ENCODE results near the gene XPO1. TPM values are rescaled to one million over a fixed set of nuclear protein-coding genes. Genes with fewer than 3 reads are reported as not detected.

The XPO1 gene
- total and polyA plus RNA-seq, 2 donors (not counting 1 experiment from before 2014, with no cell fraction given), result 91.8 to 348 TPM

GRCh38 chr2:61534926-61535325 is 3.2 kb downstream of the XPO1 start:
- H3K9me3 ChIP-seq (ENCODE audit: control insufficient read depth, insufficient read depth, low read depth, low read length), result no peaks in the 10 kb centered on the region
- H3K4me2 ChIP-seq (ENCODE audit: extremely low read depth, insufficient read depth, low read length), result peak overlapping the region; percentile 97
- TF ChIP-seq CTCF (conservative IDR thresholded peaks at IDR 0.05 in 1 of 2, IDR thresholded peaks at IDR 0.05 in 1 of 2; ENCODE audit: low read depth in 1 of 2, low read length in 2 of 2), result no peak
- no peak for TF ChIP-seq EZH2 (IDR thresholded peaks at IDR 0.05; ENCODE audit: low read length, missing control alignments)
- peaks cover 4% of the 10 kb centered on the region for H4K20me1 ChIP-seq (ENCODE audit: control insufficient read depth, extremely low read depth, insufficient read depth, low read length)
- H3K4me1 ChIP-seq (ENCODE audit: control insufficient read depth, extremely low read depth, insufficient read depth, low read length), result peaks cover 3% of the 10 kb centered on the region
- no peaks in the 10 kb centered on the region for H3K27me3 ChIP-seq (ENCODE audit: control insufficient read depth, insufficient read depth, low read length)
- H3K4me3 ChIP-seq (replicated peaks in 1 of 4; ENCODE audit: control extremely low read depth in 1 of 4, insufficient read depth in 1 of 4, low read depth in 3 of 4, low read length in 4 of 4), result peak overlapping the region; percentile 61 to 100 (median 70)
- H2AFZ ChIP-seq (ENCODE audit: low read length), result no peak overlapping the region
- peak overlapping the region; percentile 32 for H3K27ac ChIP-seq (ENCODE audit: insufficient read depth, low read length)
- H3K9ac ChIP-seq (ENCODE audit: insufficient read depth, low read length), result no peak overlapping the region
- peaks cover 2% of the 10 kb centered on the region for H3K36me3 ChIP-seq (ENCODE audit: control insufficient read depth, insufficient read depth, low read length)
- peaks cover 78% of the 10 kb centered on the region for H3K79me2 ChIP-seq (ENCODE audit: control insufficient read depth, insufficient read depth, low read length)
- DNase-seq (ENCODE audit: low read depth in 2 of 2), result peak; percentile 7 to 17

- Histone ChIP-seq H3K4me2 (ENCODE audit: extremely low read depth, insufficient read depth, low read length) (no peak overlapping the region), H2AFZ (ENCODE audit: low read length) (no peak overlapping the region), H3K27me3 (ENCODE audit: control insufficient read depth, insufficient read depth, low read length) (no peaks in the 10 kb centered on the region), H3K36me3 (ENCODE audit: control insufficient read depth, insufficient read depth, low read length) (peaks cover 2% of the 10 kb centered on the region), H3K9me3 (ENCODE audit: control insufficient read depth, insufficient read depth, low read depth, low read length) (no peaks in the 10 kb centered on the region), H3K27ac (ENCODE audit: insufficient read depth, low read length) (no peak overlapping the region), H3K4me3 (replicated peaks in 1 of 4; ENCODE audit: control extremely low read depth in 1 of 4, insufficient read depth in 1 of 4, low read depth in 3 of 4, low read length in 4 of 4) (no peak overlapping the region), H3K9ac (ENCODE audit: insufficient read depth, low read length) (no peak overlapping the region), H3K79me2 (ENCODE audit: control insufficient read depth, insufficient read depth, low read length) (peaks cover 99% of the 10 kb centered on the region), H4K20me1 (ENCODE audit: control insufficient read depth, extremely low read depth, insufficient read depth, low read length) (peaks cover 4% of the 10 kb centered on the region), H3K4me1 (ENCODE audit: control insufficient read depth, extremely low read depth, insufficient read depth, low read length) (peaks cover 3% of the 10 kb centered on the region)
- no peak for DNase-seq (ENCODE audit: low read depth in 2 of 2)
- TF ChIP-seq EZH2 (IDR thresholded peaks at IDR 0.05; ENCODE audit: low read length, missing control alignments) (no peak), CTCF (conservative IDR thresholded peaks at IDR 0.05 in 1 of 2, IDR thresholded peaks at IDR 0.05 in 1 of 2; ENCODE audit: low read depth in 1 of 2, low read length in 2 of 2) (no peak)
Measured at GRCh38 chr2:61530749-61531148, 7.4 kb downstream of the XPO1 start.

- no peak overlapping the region for H2AFZ ChIP-seq (ENCODE audit: low read length)
- peaks cover 3% of the 10 kb centered on the region for H3K4me1 ChIP-seq (ENCODE audit: control insufficient read depth, extremely low read depth, insufficient read depth, low read length)
- H3K9ac ChIP-seq (ENCODE audit: insufficient read depth, low read length), result no peak overlapping the region
- no peak overlapping the region for H3K4me2 ChIP-seq (ENCODE audit: extremely low read depth, insufficient read depth, low read length)
- peaks cover 2% of the 10 kb centered on the region for H3K36me3 ChIP-seq (ENCODE audit: control insufficient read depth, insufficient read depth, low read length)
- TF ChIP-seq EZH2 (IDR thresholded peaks at IDR 0.05; ENCODE audit: low read length, missing control alignments) (no peak), CTCF (conservative IDR thresholded peaks at IDR 0.05 in 1 of 2, IDR thresholded peaks at IDR 0.05 in 1 of 2; ENCODE audit: low read depth in 1 of 2, low read length in 2 of 2) (no peak)
- H3K79me2 ChIP-seq (ENCODE audit: control insufficient read depth, insufficient read depth, low read length), result peaks cover 99% of the 10 kb centered on the region
- H3K9me3 ChIP-seq (ENCODE audit: control insufficient read depth, insufficient read depth, low read depth, low read length), result no peaks in the 10 kb centered on the region
- peak overlapping the region; percentile 22 for H3K27ac ChIP-seq (ENCODE audit: insufficient read depth, low read length)
- H4K20me1 ChIP-seq (ENCODE audit: control insufficient read depth, extremely low read depth, insufficient read depth, low read length), result peaks cover 2% of the 10 kb centered on the region
- H3K27me3 ChIP-seq (ENCODE audit: control insufficient read depth, insufficient read depth, low read length), result no peaks in the 10 kb centered on the region
- no peak overlapping the region for H3K4me3 ChIP-seq (replicated peaks in 1 of 4; ENCODE audit: control extremely low read depth in 1 of 4, insufficient read depth in 1 of 4, low read depth in 3 of 4, low read length in 4 of 4)
- peak in 1 of 2 donors; percentile 10 for DNase-seq (ENCODE audit: low read depth in 2 of 2)
Measured at GRCh38 chr2:61529944-61530735, 8.0 kb downstream of the XPO1 start.

Measured in fibroblast of lung (primary cell).